Measurements from ENCODE around the gene RANGAP1. TPM values are rescaled to one million over a fixed set of nuclear protein-coding genes. Genes with fewer than 3 reads are reported as not detected.
A peak's percentile ranks its signal among the peaks of the same experiment; 100 is the strongest.

RANGAP1 gene
- total and polyA plus RNA-seq, 10 donors, result 26.8 to 53.4 (median 43.7) TPM

DNA sequence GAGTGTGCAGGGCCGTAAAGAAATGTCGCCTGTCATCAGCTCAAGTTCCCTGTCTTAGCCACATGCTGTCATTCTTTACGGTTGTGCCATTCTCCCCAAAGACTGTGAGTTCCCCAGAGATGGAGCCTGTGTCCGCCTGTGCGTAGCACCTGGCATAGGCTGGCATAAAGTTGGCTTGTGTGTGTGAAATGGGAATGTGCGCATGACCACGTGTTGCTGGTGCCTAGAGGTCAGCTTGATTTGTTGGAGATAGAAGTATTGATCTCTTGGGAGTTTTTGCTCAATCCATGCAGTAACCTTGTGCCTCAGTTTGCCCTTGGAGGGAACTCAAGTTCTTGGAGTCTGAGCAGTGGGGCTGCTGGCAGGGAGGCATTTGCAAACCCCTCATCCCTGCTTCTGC, 54.6 kb downstream of the RANGAP1 start:
- H3K36me3 ChIP-seq, result peaks cover 6 to 54% (median 34%) of the 10 kb centered on the region in 6 donors
- peaks cover 0 to 25% (median 0%) of the 10 kb centered on the region in 6 donors for H3K4me1 ChIP-seq
- no peak overlapping the region for H3K27ac ChIP-seq
- no peak overlapping the region for H3K4me3 ChIP-seq
- H3K9me3 ChIP-seq, result no peaks in the 10 kb centered on the region
- WGBS, 5 donors, result 80 to 89% (median 81%) methylated on average over 7 of the region's 7 CpGs
- TF ChIP-seq POLR2A (IDR thresholded peaks at IDR 0.05) (no peak), POLR2AphosphoS5 (IDR thresholded peaks at IDR 0.05) (peak in 1 of 3 donors; percentile 9)
- no peaks in the 10 kb centered on the region for H3K27me3 ChIP-seq (replicated peaks in 1 of 7)
- intact Hi-C loops (cut with DNase I; ENCODE audit: low total_unique reads), result no loop called here
- DNase-seq, result no peak

DNA sequence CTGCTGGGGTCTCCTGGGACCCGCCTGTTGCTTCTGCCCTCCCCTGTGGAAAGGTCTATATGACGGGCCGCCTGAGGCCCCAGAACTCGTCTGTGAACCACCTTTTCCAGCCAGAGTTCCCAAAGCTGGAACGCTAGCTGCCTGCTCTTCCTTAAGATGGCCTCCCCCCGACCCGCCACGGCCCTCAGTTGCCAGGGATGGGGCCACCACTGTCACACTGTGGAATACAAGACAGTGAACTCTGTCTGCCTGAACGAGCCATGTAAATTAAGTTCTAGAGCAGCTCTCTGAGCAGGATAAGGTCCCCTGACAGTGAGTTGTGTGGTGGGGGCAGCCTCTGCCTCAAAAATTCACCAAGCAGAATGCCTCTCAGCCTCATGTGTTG, 55.6 kb downstream of the RANGAP1 start:
- TF ChIP-seq POLR2A (IDR thresholded peaks at IDR 0.05), result no peak
- peaks cover 0 to 25% (median 0%) of the 10 kb centered on the region in 6 donors for H3K4me1 ChIP-seq
- peaks cover 6 to 64% (median 44%) of the 10 kb centered on the region in 6 donors for H3K36me3 ChIP-seq
- no peaks in the 10 kb centered on the region for H3K9me3 ChIP-seq
- H3K27me3 ChIP-seq (replicated peaks in 1 of 7), result no peaks in the 10 kb centered on the region
- no peak for DNase-seq
- peak overlapping the region in 5 of 8 donors; percentile 25 to 65 (median 48) for H3K27ac ChIP-seq
- intact Hi-C loops (cut with DNase I; ENCODE audit: low total_unique reads), result no loop called here
- 72 to 100% (median 86%) methylated on average over 4 to 9 of the region's 9 CpGs for WGBS, 5 donors
- H3K4me3 ChIP-seq, result no peak overlapping the region

DNA sequence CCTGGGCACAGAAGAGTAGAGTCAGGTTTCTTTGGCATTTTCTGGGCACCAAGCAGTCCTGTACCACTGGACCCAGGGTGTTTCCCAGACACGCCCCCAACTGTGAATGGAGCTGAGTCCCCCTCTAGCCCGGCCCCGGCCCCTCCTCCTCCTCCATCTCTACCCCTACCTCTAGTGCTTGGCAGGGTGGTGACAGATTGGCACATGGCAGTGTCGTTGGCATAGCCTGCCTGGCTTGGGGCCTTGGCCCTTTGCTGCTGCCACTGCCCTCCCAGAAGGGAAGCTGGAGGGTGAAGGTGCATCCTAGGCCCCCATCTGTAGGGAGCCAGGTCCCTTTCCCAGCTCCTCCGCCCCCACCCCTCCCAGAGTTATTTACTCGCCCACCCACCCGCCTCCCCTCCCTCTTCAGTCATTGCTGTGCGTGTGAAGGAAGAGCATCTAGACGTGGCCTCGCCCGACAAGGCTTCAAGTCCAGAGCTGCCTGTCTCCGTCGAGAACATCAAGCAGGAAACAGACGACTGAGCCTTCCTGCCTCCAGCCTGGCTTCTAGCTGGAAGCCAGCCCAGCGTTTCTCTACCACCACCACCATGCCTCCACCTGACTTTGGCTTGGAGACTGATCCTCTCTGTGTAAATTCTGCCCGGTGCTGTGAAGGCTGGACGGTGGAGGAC, 56.1 kb downstream of the RANGAP1 start:
- 44 to 54% (median 48%) methylated on average over 14 to 17 of the region's 17 CpGs for WGBS, 5 donors
- TF ChIP-seq CTCF (IDR thresholded peaks at IDR 0.05 in 8 of 11, conservative IDR thresholded peaks at IDR 0.05 in 3 of 11) (no peak), POLR2A (IDR thresholded peaks at IDR 0.05) (no peak), POLR2AphosphoS5 (IDR thresholded peaks at IDR 0.05) (peak in 2 of 3 donors; percentile 40 to 56)
- Histone ChIP-seq H3K9me3 (no peaks in the 10 kb centered on the region), H3K4me3 (no peak overlapping the region), H3K36me3 (peaks cover 8 to 69% (median 49%) of the 10 kb centered on the region in 6 donors), H3K4me1 (peaks cover 0 to 21% (median 0%) of the 10 kb centered on the region in 6 donors), H3K27ac (peak overlapping the region in 5 of 8 donors; percentile 25 to 65 (median 48)), H3K27me3 (replicated peaks in 1 of 7) (no peaks in the 10 kb centered on the region)
- intact Hi-C loops (cut with DNase I; ENCODE audit: low total_unique reads), result no loop called here
- no peak for DNase-seq

- intact Hi-C loops (cut with DNase I; ENCODE audit: low total_unique reads), result no loop called here
- Histone ChIP-seq H3K4me1 (peaks cover 0 to 21% (median 0%) of the 10 kb centered on the region in 6 donors), H3K27me3 (replicated peaks in 1 of 7) (no peaks in the 10 kb centered on the region), H3K9me3 (no peaks in the 10 kb centered on the region), H3K4me3 (no peak overlapping the region), H3K36me3 (peaks cover 10 to 76% (median 56%) of the 10 kb centered on the region in 6 donors), H3K27ac (no peak overlapping the region)
- TF ChIP-seq POLR2AphosphoS5 (IDR thresholded peaks at IDR 0.05) (no peak), CTCF (IDR thresholded peaks at IDR 0.05 in 8 of 11, conservative IDR thresholded peaks at IDR 0.05 in 3 of 11) (no peak)
- 83 to 92% (median 87%) methylated on average over 6 of the region's 6 CpGs for WGBS, 5 donors
- DNase-seq, result no peak
Measured at GRCh38 chr22:41229215-41229614, 56.8 kb downstream of the RANGAP1 start.

Measured in spleen (tissue), 11 donors.